ENCODE data around the gene BTRC.

- TF ChIP-seq POLR2A (IDR thresholded peaks at IDR 0.05; ENCODE audit: low read length): no peak
- no peak for TF ChIP-seq GATA1 (IDR thresholded peaks at IDR 0.05; ENCODE audit: low read depth, low read length)
Measured at GRCh38 chr10:101478956-101479355, 125.0 kb downstream of the BTRC start.
